PFSK-1 (cell line): ENCODE measurements around the gene FBXW4.

Experiments
- FOXP2 ChIP-seq: optimal IDR thresholded peaks from 2 replicates; pipeline ENCODE3; 2011; ENCODE audit warnings: borderline replicate concordance, control low read depth, inconsistent platforms; ENCODE audit not compliant: insufficient read depth; ENCODE audit errors: extremely low read length, extremely low read depth
- POLR2AphosphoS5 ChIP-seq: IDR thresholded peaks from 2 replicates; pipeline ENCODE4 v1.6.1; 2012; ENCODE audit warnings: low read depth, mild to moderate bottlenecking, control low read depth, low read length, moderate library complexity
- SIN3A ChIP-seq: IDR thresholded peaks from 2 replicates; pipeline ENCODE4 v1.6.1; 2012; ENCODE audit warnings: mild to moderate bottlenecking, low read length, moderate library complexity, borderline replicate concordance; ENCODE audit not compliant: insufficient read depth
- TAF1 ChIP-seq: IDR thresholded peaks from 2 replicates; pipeline ENCODE4 v1.6.1; 2012; ENCODE audit warnings: low read length, control low read depth, borderline replicate concordance; ENCODE audit not compliant: insufficient read depth
- TF ChIP-seq, protein P1 (sequence below), 2 experiments: IDR thresholded peaks; 2 replicates each; pipeline versions ENCODE4 v1.6.1 to v1.8.0; 2011 to 2012; ENCODE audit warnings: low read depth in 2 of 2, low read length in 2 of 2, control low read depth in 1 of 2, inconsistent platforms in 1 of 2, mild to moderate bottlenecking in 1 of 2, moderate library complexity in 1 of 2; ENCODE audit not compliant: insufficient read depth in 1 of 2

The FBXW4 gene

DNA sequence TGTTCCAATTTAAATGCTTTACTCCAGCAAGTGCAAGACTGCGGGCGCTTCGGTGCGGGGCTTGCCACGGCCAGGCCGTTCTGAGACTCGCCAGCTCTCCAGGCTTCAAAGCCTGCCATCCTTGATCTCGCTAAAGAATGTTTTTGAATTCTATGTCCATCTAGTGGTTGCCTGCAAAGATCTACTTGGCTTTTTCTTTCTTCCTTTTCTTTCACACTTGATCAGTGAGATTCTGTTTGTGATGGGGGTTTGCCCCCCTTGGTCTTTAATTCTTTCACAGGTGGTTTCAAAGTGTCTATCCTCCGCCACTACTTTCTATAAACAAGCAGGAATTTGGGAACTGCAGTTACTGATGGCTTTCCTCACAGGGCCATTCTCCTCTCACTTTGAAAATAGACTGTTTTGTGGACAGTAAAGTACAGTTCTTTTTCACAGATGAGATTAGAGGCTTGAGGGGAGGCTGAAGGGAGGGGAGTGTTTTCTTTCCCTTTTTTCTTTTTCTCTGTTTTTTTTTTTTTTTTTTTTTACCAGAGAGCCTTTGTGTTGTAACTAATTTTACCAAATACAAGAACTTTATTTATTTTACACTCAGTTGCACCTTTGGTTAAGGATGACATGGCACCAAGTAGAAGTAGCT is 15.2 kb upstream of the FBXW4 start:
- no peak for TF ChIP-seq TAF1
- no peak for TF ChIP-seq FOXP2
- no peak for TF ChIP-seq POLR2AphosphoS5
- TF ChIP-seq SIN3A, result no peak
- TF ChIP-seq, protein P1, sequence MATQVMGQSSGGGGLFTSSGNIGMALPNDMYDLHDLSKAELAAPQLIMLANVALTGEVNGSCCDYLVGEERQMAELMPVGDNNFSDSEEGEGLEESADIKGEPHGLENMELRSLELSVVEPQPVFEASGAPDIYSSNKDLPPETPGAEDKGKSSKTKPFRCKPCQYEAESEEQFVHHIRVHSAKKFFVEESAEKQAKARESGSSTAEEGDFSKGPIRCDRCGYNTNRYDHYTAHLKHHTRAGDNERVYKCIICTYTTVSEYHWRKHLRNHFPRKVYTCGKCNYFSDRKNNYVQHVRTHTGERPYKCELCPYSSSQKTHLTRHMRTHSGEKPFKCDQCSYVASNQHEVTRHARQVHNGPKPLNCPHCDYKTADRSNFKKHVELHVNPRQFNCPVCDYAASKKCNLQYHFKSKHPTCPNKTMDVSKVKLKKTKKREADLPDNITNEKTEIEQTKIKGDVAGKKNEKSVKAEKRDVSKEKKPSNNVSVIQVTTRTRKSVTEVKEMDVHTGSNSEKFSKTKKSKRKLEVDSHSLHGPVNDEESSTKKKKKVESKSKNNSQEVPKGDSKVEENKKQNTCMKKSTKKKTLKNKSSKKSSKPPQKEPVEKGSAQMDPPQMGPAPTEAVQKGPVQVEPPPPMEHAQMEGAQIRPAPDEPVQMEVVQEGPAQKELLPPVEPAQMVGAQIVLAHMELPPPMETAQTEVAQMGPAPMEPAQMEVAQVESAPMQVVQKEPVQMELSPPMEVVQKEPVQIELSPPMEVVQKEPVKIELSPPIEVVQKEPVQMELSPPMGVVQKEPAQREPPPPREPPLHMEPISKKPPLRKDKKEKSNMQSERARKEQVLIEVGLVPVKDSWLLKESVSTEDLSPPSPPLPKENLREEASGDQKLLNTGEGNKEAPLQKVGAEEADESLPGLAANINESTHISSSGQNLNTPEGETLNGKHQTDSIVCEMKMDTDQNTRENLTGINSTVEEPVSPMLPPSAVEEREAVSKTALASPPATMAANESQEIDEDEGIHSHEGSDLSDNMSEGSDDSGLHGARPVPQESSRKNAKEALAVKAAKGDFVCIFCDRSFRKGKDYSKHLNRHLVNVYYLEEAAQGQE (IDR thresholded peaks at IDR 0.05; ENCODE audit: insufficient read depth in 1 of 2, low read depth in 2 of 2, low read length in 2 of 2), result no peak

DNA sequence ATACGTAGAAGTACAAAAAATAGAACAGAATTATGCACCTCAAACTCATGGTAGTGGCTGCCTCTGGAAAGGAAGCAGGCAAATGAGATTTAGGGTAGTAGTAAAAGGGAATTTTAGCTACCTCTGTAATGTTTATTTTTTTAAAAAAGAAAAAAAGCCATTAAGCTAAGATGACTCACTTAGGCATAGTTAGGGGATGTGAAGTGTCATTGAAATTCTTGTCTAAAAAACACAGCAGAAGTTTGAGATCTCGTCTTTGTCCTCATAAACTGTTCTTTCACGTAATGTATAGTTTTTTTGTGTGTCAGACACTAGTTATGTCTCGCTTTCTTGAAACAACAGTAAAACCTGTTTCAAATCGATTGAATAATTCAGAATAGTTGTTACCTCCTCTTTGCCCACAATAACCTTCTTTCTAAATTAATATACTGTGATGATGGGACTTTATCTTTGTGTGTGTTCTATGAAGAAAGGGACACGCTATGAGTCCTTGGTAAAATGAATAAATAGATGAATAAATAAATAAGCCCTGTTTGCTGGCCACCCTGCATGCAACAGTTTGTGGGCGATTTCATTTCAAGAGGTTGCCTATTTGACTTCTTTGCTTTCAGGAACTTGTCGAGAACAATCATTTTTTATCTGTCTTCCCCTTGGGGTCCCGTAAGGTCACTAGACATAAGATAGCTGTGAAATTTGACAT is 14.5 kb upstream of the FBXW4 start:
- no peak for TF ChIP-seq SIN3A
- no peak for TF ChIP-seq TAF1
- TF ChIP-seq, protein P1 (IDR thresholded peaks at IDR 0.05; ENCODE audit: insufficient read depth in 1 of 2, low read depth in 2 of 2, low read length in 2 of 2), result no peak
- no peak for TF ChIP-seq POLR2AphosphoS5
- TF ChIP-seq FOXP2, result no peak

DNA sequence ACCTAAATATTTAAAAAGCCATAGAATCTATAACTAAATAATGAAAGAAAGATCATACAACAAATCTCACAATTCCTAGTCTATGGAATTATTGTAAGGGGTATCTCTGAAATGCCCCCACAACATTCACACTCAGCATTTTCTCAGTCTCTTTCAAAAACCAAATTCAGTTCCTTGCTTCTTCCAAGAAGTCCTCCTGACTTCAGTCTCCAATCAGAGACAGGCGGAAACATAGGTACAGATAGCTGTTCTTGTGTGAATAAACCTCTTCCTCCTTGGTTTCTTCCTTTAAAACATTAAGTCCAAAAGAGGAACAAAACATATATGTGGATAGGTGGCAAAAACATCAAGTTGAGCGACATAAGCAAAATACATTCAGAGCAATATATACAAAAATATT is 13.9 kb upstream of the FBXW4 start:
- TF ChIP-seq, protein P1 (IDR thresholded peaks at IDR 0.05; ENCODE audit: insufficient read depth in 1 of 2, low read depth in 2 of 2, low read length in 2 of 2), result no peak
- no peak for TF ChIP-seq SIN3A
- no peak for TF ChIP-seq POLR2AphosphoS5
- TF ChIP-seq TAF1, result no peak
- no peak for TF ChIP-seq FOXP2

DNA sequence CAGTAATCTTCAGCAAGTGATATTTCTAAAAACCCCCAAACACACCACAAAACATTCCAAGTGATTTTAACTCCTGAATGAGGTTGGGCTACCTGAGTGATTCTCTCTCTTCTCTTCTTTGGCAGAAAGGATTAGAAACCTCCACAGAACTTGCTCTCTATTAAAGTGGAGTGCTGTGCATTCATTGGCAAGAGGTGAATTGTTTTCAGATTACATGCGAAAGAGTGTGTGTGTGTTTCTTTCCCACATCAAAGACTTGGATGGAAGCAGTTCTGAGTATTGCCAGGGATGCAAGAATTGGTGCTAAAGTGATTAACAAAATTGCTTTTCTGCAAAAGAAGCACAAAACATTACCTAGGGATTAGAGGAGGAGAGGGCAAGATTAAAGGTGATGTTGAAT is 13.1 kb upstream of the FBXW4 start:
- TF ChIP-seq TAF1, result no peak
- TF ChIP-seq POLR2AphosphoS5, result no peak
- no peak for TF ChIP-seq SIN3A
- no peak for TF ChIP-seq FOXP2
- TF ChIP-seq, protein P1 (IDR thresholded peaks at IDR 0.05; ENCODE audit: insufficient read depth in 1 of 2, low read depth in 2 of 2, low read length in 2 of 2), result no peak
